A549 treated with DMSO at 1 μM for 4 hours (cell line): Measurements from ENCODE around the gene ACP4. TPM values are rescaled to one million over a fixed set of nuclear protein-coding genes. Genes with fewer than 3 reads are reported as not detected.

Source experiments
- total RNA-seq: library from RNA; stranded (reverse); fragments of 200-300 nt; extraction: Qiagen RNA extraction; gene quantifications from 5 replicates; pipeline ENCODE4 v1.2.3, GENCODE V29; 2022; ENCODE audit warnings: low read depth

Gene ACP4
- total RNA-seq, result not detected in 5 replicates

GRCh38 chr19:50790396-50790795, at the start of gene ACP4:
Gene ACP4 (plus strand): TSS chr19:50790415. CDS start chr19:50790415, 0 bp downstream.

GRCh38 chr19:50770164-50770563, 20.1 kb upstream of the ACP4 start, which contains the start of gene GPR32:
Gene GPR32 (plus strand): TSS chr19:50770464. CDS start chr19:50770601, 137 bp downstream.

GRCh38 chr19:50823389-50824042, 33.3 kb downstream of the ACP4 start, which contains the start of gene KLK1:
Gene KLK1 (minus strand): TSS chr19:50823787. CDS start chr19:50823748, 39 bp downstream.

GRCh38 chr19:50833117-50833801, 43.0 kb downstream of the ACP4 start, which contains the start of gene KLK15:
Gene KLK15 (minus strand): TSS chr19:50833574. CDS start chr19:50831492, 2,082 bp downstream.

Other genes with a start within 250 kb of the ACP4 start
- gene LRRC4B, start 222.0 kb upstream of the ACP4 start, total RNA-seq, result 0.28 to 0.85 TPM (median 0.63 TPM) in 5 replicates
- gene SYT3, start 150.5 kb upstream of the ACP4 start, total RNA-seq, result 0.42 to 1.1 TPM (median 0.55 TPM) in 5 replicates
- gene C19orf81, start 141.0 kb upstream of the ACP4 start, total RNA-seq, result 2.1 to 10.3 TPM (median 9.1 TPM) in 5 replicates
- 0.07 to 0.52 TPM (median 0.22 TPM) in 5 replicates for gene SHANK1, start 70.6 kb upstream of the ACP4 start, total RNA-seq
- 6.4 to 10.5 TPM (median 9.0 TPM) in 5 replicates for gene CLEC11A, start 67.1 kb upstream of the ACP4 start, total RNA-seq
- not detected in 5 replicates for gene GPR32, start 20.0 kb upstream of the ACP4 start, total RNA-seq
- gene KLK1, start 33.4 kb downstream of the ACP4 start, total RNA-seq, result 0.11 to 0.13 TPM in 2 of 5 replicates, not detected in the others
- gene KLK15, start 43.2 kb downstream of the ACP4 start, total RNA-seq, result not detected in 5 replicates
- not detected in 5 replicates for gene KLK3, start 64.5 kb downstream of the ACP4 start, total RNA-seq
- gene KLK2, start 83.0 kb downstream of the ACP4 start, total RNA-seq, result 0.09 to 0.17 TPM in 2 of 5 replicates, not detected in the others
- 0.07 to 0.17 TPM (median 0.09 TPM) in 3 of 5 replicates, not detected in the others for gene KLK4, start 121.0 kb downstream of the ACP4 start, total RNA-seq
- gene KLK5, start 162.6 kb downstream of the ACP4 start, total RNA-seq, result 0.08 TPM in 1 of 5 replicates, not detected in the others
- 0.19 to 0.51 TPM (median 0.29 TPM) in 5 replicates for gene KLK6, start 179.2 kb downstream of the ACP4 start, total RNA-seq
- not detected in 5 replicates for gene KLK7, start 193.5 kb downstream of the ACP4 start, total RNA-seq
- gene KLK8, start 211.2 kb downstream of the ACP4 start, total RNA-seq, result not detected in 5 replicates
- 0.25 to 0.40 TPM (median 0.34 TPM) in 5 replicates for gene KLK10, start 229.3 kb downstream of the ACP4 start, total RNA-seq
- not detected in 5 replicates for gene KLK11, start 236.2 kb downstream of the ACP4 start, total RNA-seq
- gene KLK12, start 244.6 kb downstream of the ACP4 start, total RNA-seq, result not detected in 5 replicates